Activated T-cell treated with anti-CD3 and anti-CD28 coated beads, Interleukin-2, amount 50 U/mL, for 1 hour (primary cell): ENCODE results near the gene RNF150.

Experiments used
- DNase-seq: peaks from one replicate; pipeline ENCODE4 v3.0.0-alpha.2; 2020

Gene RNF150

GRCh38 chr4:140903522-140904475 is 229.5 kb downstream of the RNF150 start:
- no peak for DNase-seq

- no peak for DNase-seq
These were observed 231.4 kb downstream of the RNF150 start for GRCh38 chr4:140901736-140902336.

- DNase-seq: no peak
These were observed 239.3 kb downstream of the RNF150 start for GRCh38 chr4:140893939-140894338.

GRCh38 chr4:140888054-140888453 is 245.2 kb downstream of the RNF150 start:
- no peak for DNase-seq

- no peak for DNase-seq
These were observed 245.8 kb downstream of the RNF150 start for GRCh38 chr4:140887467-140887866.

- no peak for DNase-seq
These were observed 248.7 kb downstream of the RNF150 start for GRCh38 chr4:140884431-140885058.

GRCh38 chr4:140877781-140878180 is 255.5 kb downstream of the RNF150 start:
- no peak for DNase-seq

GRCh38 chr4:140876615-140877364 is 256.5 kb downstream of the RNF150 start:
- DNase-seq: no peak

- no peak for DNase-seq
These were observed 257.4 kb downstream of the RNF150 start for GRCh38 chr4:140875746-140876452.

GRCh38 chr4:140874056-140874455 is 259.2 kb downstream of the RNF150 start:
- no peak for DNase-seq

- no peak for DNase-seq
These were observed 261.9 kb downstream of the RNF150 start for GRCh38 chr4:140871368-140871767.

- no peak for DNase-seq
These were observed 262.8 kb downstream of the RNF150 start for GRCh38 chr4:140870427-140870826.

GRCh38 chr4:140869446-140869845 is 263.8 kb downstream of the RNF150 start:
- no peak for DNase-seq

GRCh38 chr4:140867356-140867755 is 265.9 kb downstream of the RNF150 start:
- DNase-seq: no peak

GRCh38 chr4:140866492-140867005 is 266.7 kb downstream of the RNF150 start:
- DNase-seq: no peak

- DNase-seq: no peak
These were observed 267.7 kb downstream of the RNF150 start for GRCh38 chr4:140865253-140866217.

- DNase-seq: no peak
These were observed 270.1 kb downstream of the RNF150 start for GRCh38 chr4:140863197-140863596.

GRCh38 chr4:140862177-140862442 is 271.2 kb downstream of the RNF150 start:
- no peak for DNase-seq

GRCh38 chr4:140861359-140862176 is 271.7 kb downstream of the RNF150 start:
- no peak for DNase-seq

GRCh38 chr4:140858897-140859296 is 274.4 kb downstream of the RNF150 start:
- DNase-seq: no peak
